Type B pancreatic cell (in vitro differentiated cells): ENCODE data around the gene SLC5A9. TPM values are rescaled to one million over a fixed set of nuclear protein-coding genes. Genes with fewer than 3 reads are reported as not detected.

Experiments
- DNase-seq: peaks from one replicate; pipeline ENCODE4 v3.0.0; 2021; ENCODE audit warnings: mixed read lengths; ENCODE audit not compliant: unreplicated experiment; ENCODE audit errors: extremely low spot score
- H3K27ac Mint-ChIP-seq: 2 replicates; pipeline ENCODE4 v1.8.0; 2021; ENCODE audit warnings: mild to moderate bottlenecking, mixed read lengths
- H3K27me3 Mint-ChIP-seq: 2 replicates; pipeline ENCODE4 v1.8.0; 2021; ENCODE audit warnings: mixed read lengths
- H3K36me3 Mint-ChIP-seq: 2 replicates; pipeline ENCODE4 v1.8.0; 2021; ENCODE audit warnings: mixed read lengths
- H3K4me1 Mint-ChIP-seq: one replicate; pipeline ENCODE4 v1.8.0; 2021; ENCODE audit warnings: mixed read lengths; ENCODE audit not compliant: unreplicated experiment
- H3K4me3 Mint-ChIP-seq: 2 replicates; pipeline ENCODE4 v1.8.0; 2021; ENCODE audit warnings: mild to moderate bottlenecking, mixed read lengths
- H3K9me3 Mint-ChIP-seq: 2 replicates; pipeline ENCODE4 v1.8.0; 2021; ENCODE audit warnings: mixed read lengths
- total RNA-seq: library from RNA; stranded (reverse); gene quantifications from 2 replicates; pipeline ENCODE4 v1.2.1, GENCODE V29; 2021; ENCODE audit warnings: low replicate concordance
- TF ChIP-seq, protein P1 (sequence below): fragments of 200-600 bp; sonication (generic); conservative IDR thresholded peaks from 2 replicates; pipeline ENCODE4 v1.5.0; 2021; ENCODE audit warnings: antibody characterized with exemption, mild to moderate bottlenecking

SLC5A9 gene
- total RNA-seq, 1 donor from 2014 or later, result 1.6 TPM

DNA sequence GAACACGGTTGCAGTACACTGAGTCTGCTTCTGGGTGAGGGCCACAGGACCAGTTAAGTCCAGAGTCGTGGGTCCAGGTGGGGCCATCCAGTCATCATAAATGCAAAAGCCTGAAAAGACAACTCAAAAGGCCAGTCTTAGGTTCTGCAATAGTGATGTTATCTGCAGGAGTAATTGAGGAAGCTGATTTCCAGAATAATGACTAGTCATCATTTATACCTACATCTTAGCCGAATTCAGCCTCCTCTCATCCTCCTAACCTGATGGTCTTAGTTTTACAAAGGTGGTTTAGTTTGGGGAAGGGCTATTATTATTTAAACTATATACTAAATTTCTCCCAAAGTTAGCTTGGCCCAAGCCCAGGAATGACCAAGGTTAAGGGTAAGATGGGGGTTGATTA is 23.5 kb upstream of the SLC5A9 start:
- no peak for DNase-seq
- Mint-ChIP-seq H3K4me1 (peaks cover 6% of the 10 kb centered on the region), H3K4me3 (no peak overlapping the region), H3K27ac (no peak overlapping the region), H3K27me3 (peaks cover 23% of the 10 kb centered on the region), H3K9me3 (no peaks in the 10 kb centered on the region), H3K36me3 (no peaks in the 10 kb centered on the region)
- TF ChIP-seq, protein P1, sequence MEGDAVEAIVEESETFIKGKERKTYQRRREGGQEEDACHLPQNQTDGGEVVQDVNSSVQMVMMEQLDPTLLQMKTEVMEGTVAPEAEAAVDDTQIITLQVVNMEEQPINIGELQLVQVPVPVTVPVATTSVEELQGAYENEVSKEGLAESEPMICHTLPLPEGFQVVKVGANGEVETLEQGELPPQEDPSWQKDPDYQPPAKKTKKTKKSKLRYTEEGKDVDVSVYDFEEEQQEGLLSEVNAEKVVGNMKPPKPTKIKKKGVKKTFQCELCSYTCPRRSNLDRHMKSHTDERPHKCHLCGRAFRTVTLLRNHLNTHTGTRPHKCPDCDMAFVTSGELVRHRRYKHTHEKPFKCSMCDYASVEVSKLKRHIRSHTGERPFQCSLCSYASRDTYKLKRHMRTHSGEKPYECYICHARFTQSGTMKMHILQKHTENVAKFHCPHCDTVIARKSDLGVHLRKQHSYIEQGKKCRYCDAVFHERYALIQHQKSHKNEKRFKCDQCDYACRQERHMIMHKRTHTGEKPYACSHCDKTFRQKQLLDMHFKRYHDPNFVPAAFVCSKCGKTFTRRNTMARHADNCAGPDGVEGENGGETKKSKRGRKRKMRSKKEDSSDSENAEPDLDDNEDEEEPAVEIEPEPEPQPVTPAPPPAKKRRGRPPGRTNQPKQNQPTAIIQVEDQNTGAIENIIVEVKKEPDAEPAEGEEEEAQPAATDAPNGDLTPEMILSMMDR, result no peak

GRCh38 chr1:48200166-48200900 is 22.2 kb upstream of the SLC5A9 start:
- no peak overlapping the region for H3K4me3 Mint-ChIP-seq
- no peaks in the 10 kb centered on the region for H3K9me3 Mint-ChIP-seq
- H3K36me3 Mint-ChIP-seq, result no peaks in the 10 kb centered on the region
- H3K4me1 Mint-ChIP-seq, result peaks cover 6% of the 10 kb centered on the region
- TF ChIP-seq, protein P1, result no peak
- H3K27ac Mint-ChIP-seq, result no peak overlapping the region
- peaks cover 23% of the 10 kb centered on the region for H3K27me3 Mint-ChIP-seq
- no peak for DNase-seq

GRCh38 chr1:48202030-48202752 is 20.3 kb upstream of the SLC5A9 start:
- DNase-seq, result peak; percentile 79
- Mint-ChIP-seq H3K27me3 (peaks cover 17% of the 10 kb centered on the region), H3K4me3 (no peak overlapping the region), H3K4me1 (peaks cover 6% of the 10 kb centered on the region), H3K9me3 (no peaks in the 10 kb centered on the region), H3K36me3 (no peaks in the 10 kb centered on the region), H3K27ac (no peak overlapping the region)
- TF ChIP-seq, protein P1, result peak; percentile 88

DNA sequence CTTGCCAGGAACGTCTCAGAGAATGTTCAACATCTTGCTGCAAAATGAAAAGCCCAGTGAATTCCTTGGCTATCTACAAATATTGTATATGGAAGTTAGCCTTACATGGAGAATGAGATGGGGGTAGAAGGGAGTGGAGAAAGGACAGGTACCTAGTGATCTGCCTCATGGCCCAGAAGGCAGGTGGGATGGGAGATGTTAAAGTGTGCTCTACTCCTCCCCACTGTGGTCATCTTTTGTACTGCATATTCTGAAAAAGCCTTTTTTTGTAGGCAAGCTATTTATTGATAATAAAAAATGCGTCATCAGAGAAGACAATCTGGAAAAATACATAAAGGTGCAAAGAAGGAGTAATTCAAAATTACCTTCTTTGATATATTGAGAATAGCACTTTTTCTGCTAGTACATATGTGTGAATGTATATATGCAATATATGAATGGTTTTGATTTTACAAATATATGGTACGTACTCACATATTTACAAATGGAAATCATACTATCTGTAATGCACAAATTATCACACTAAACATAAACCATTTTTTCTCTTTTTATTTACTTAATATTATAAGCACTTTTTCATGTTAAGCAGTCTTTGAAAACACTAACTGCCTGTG is 19.1 kb upstream of the SLC5A9 start:
- Mint-ChIP-seq H3K4me1 (peaks cover 6% of the 10 kb centered on the region), H3K27me3 (peaks cover 17% of the 10 kb centered on the region), H3K36me3 (no peaks in the 10 kb centered on the region), H3K27ac (no peak overlapping the region), H3K9me3 (no peaks in the 10 kb centered on the region), H3K4me3 (no peak overlapping the region)
- TF ChIP-seq, protein P1, result peak; percentile 80
- DNase-seq, result no peak

DNA sequence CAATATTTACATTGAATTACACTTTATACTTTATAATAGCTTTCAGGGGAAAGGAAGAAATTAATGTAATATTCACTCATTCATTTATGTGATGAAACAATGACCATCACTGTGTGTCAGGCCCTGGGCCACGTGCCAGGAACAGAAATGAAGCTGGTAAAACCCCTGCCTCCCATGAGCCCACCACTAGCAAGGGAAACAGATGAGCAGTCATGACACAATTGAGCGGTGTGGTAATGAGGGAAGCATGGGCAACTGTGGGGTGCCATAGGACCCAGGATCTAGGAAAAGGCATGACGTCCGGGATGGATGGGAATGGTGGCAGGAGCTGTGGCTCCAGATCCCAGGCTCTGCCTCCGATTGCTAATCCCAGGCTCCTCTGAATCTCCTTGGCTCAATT is 17.0 kb upstream of the SLC5A9 start:
- no peaks in the 10 kb centered on the region for H3K9me3 Mint-ChIP-seq
- H3K4me3 Mint-ChIP-seq, result no peak overlapping the region
- H3K27me3 Mint-ChIP-seq, result peaks cover 18% of the 10 kb centered on the region
- TF ChIP-seq, protein P1, result no peak
- no peaks in the 10 kb centered on the region for H3K4me1 Mint-ChIP-seq
- DNase-seq, result no peak
- no peak overlapping the region for H3K27ac Mint-ChIP-seq
- no peaks in the 10 kb centered on the region for H3K36me3 Mint-ChIP-seq
